Activated T-cell treated with anti-CD3 and anti-CD28 coated beads, Interleukin-2, amount 50 U/mL, for 72 hours (primary cell): ENCODE results near the gene SBF1. TPM values are rescaled to one million over a fixed set of nuclear protein-coding genes. Genes with fewer than 3 reads are reported as not detected.

Experiments
- ATAC-seq, 2 donors: fragments of 150-1000 bp; cut with Tn5 transposase; replicated peaks in 1 of 2; 2 replicates each; pipeline ENCODE4 v1.10.0; 2021; ENCODE audit warnings: moderate library complexity in 2 of 2, mild to moderate bottlenecking in 1 of 2
- DNase-seq, 2 donors: peaks; one replicate each; pipeline ENCODE4 v3.0.0; 2021 to 2022; ENCODE audit warnings: mixed read lengths in 1 of 2
- H3K27ac Mint-ChIP-seq: one replicate; pipeline ENCODE4 v1.8.0; 2022; ENCODE audit warnings: mild to moderate bottlenecking, moderate library complexity, mixed read lengths
- H3K27me3 Mint-ChIP-seq: one replicate; pipeline ENCODE4 v1.8.0; 2022; ENCODE audit warnings: low read depth, mixed read lengths
- H3K36me3 Mint-ChIP-seq, 2 donors: one replicate each; pipeline ENCODE4 v1.8.0; 2022; ENCODE audit warnings: mixed read lengths in 2 of 2, mild to moderate bottlenecking in 1 of 2; ENCODE audit not compliant: insufficient read depth in 2 of 2
- H3K4me1 Mint-ChIP-seq: one replicate; pipeline ENCODE4 v1.8.0; 2022; ENCODE audit warnings: low read depth, mixed read lengths
- H3K4me3 Mint-ChIP-seq, 2 donors: one replicate each; pipeline ENCODE4 v1.8.0; 2022; ENCODE audit warnings: mild to moderate bottlenecking in 2 of 2, mixed read lengths in 2 of 2, moderate library complexity in 2 of 2
- H3K9me3 Mint-ChIP-seq, 2 donors: one replicate each; pipeline ENCODE4 v1.8.0; 2022; ENCODE audit warnings: mixed read lengths in 2 of 2
- total RNA-seq, 2 donors: library from RNA; stranded (reverse); gene quantifications; one replicate each; pipeline ENCODE4 v1.2.3, GENCODE V29; 2022

SBF1 gene
- total RNA-seq, 2 donors from 2014 or later, result 108 to 114 TPM

GRCh38 chr22:50446708-50447575 lies 27.9 kb downstream of the SBF1 start:
- Mint-ChIP-seq H3K27ac (no peak overlapping the region), H3K27me3 (no peaks in the 10 kb centered on the region), H3K4me3 (no peak overlapping the region), H3K4me1 (peaks cover 10% of the 10 kb centered on the region), H3K36me3 (peaks cover 3 to 17% of the 10 kb centered on the region in 2 donors), H3K9me3 (no peaks in the 10 kb centered on the region)
- DNase-seq (no peak), ATAC-seq (no peak)

- DNase-seq (no peak), ATAC-seq (no peak)
- Mint-ChIP-seq H3K4me1 (peaks cover 10% of the 10 kb centered on the region), H3K27me3 (no peaks in the 10 kb centered on the region), H3K27ac (no peak overlapping the region), H3K4me3 (no peak overlapping the region), H3K9me3 (no peaks in the 10 kb centered on the region), H3K36me3 (peaks cover 3 to 15% of the 10 kb centered on the region in 2 donors)
Measured at GRCh38 chr22:50445880-50446707, 28.7 kb downstream of the SBF1 start.

DNA sequence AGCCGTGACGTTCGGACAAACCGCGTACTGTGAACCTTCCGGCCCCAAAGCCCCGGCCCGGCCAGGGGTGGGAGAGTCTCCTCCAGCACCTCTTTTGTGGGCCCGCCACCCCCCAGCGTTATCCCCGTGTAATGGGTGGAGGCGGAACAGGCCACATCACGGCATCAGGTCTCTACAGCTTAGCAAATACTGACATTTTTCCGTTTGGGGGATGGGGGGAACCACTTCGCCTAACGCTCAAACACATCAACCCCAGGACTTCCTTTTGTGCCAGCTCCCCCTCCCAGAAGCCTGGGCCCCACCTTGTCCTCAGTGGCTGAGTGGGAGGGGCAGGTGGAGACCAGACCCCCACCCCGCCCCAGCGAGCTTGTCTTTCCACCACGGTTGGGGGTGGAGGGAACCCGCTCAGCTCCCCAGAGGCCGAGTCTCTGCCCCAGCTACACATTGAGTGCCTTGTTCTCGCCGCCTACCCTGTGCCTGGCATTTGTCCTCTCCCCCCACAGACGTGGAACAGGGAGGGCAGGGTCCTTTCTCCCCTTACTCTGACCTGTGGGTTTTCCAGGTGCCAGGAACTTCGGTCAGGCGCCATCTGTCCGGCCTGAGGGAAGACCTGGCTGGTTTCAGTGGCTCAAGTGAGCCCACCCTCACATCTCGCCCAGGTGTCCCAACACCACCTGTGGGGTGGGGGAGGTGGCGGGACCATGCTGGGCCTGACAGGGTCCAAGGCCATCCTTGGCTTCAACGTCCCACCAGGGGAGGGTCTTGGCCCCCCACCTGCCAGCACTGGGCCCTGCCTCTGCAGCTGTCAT lies 29.6 kb downstream of the SBF1 start:
- H3K4me3 Mint-ChIP-seq, result no peak overlapping the region
- peaks cover 3 to 9% of the 10 kb centered on the region in 2 donors for H3K36me3 Mint-ChIP-seq
- ATAC-seq, result peak; percentile 23 to 25
- peaks cover 10% of the 10 kb centered on the region for H3K4me1 Mint-ChIP-seq
- DNase-seq, result peak in 1 of 2 donors; percentile 31
- peak overlapping the region; percentile 76 for H3K27ac Mint-ChIP-seq
- H3K9me3 Mint-ChIP-seq, result no peaks in the 10 kb centered on the region
- H3K27me3 Mint-ChIP-seq, result no peaks in the 10 kb centered on the region

- Mint-ChIP-seq H3K4me3 (no peak overlapping the region), H3K9me3 (no peaks in the 10 kb centered on the region), H3K4me1 (peaks cover 10% of the 10 kb centered on the region), H3K27me3 (no peaks in the 10 kb centered on the region), H3K36me3 (peaks cover 3 to 6% of the 10 kb centered on the region in 2 donors), H3K27ac (peak overlapping the region; percentile 76)
- DNase-seq, result no peak
- ATAC-seq, result no peak
Measured at GRCh38 chr22:50444663-50445062, 30.2 kb downstream of the SBF1 start.

GRCh38 chr22:50443801-50444625 lies 30.8 kb downstream of the SBF1 start:
- Mint-ChIP-seq H3K27ac (no peak overlapping the region), H3K9me3 (no peaks in the 10 kb centered on the region), H3K4me3 (no peak overlapping the region), H3K27me3 (no peaks in the 10 kb centered on the region), H3K4me1 (peaks cover 10% of the 10 kb centered on the region), H3K36me3 (peaks cover 3 to 4% of the 10 kb centered on the region in 2 donors)
- DNase-seq (no peak), ATAC-seq (no peak)

DNA sequence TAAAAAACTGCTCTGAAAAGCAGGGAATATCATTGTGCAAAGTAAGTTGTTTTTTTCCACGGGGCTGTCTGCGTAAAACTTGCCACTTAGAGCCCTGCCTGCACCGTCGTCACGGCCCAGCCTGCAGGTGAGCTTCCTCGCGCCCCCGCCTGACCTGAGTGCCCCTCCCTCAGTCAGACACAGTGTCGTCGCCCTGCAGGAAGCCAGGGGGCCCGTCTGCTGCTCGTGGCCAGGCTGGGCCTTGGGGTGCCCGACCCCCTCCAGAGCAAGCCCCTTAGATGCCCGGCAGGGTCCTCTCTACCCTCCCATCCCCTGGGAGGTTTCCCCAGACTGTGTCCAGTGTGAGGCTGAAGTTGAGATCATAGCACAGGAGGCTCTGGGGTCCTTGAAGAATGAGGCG lies 31.6 kb downstream of the SBF1 start:
- Mint-ChIP-seq H3K27ac (no peak overlapping the region), H3K36me3 (peaks cover 0 to 1% of the 10 kb centered on the region in 2 donors), H3K27me3 (no peaks in the 10 kb centered on the region), H3K4me3 (no peak overlapping the region), H3K9me3 (no peaks in the 10 kb centered on the region), H3K4me1 (peaks cover 10% of the 10 kb centered on the region)
- no peak for DNase-seq
- no peak for ATAC-seq

DNA sequence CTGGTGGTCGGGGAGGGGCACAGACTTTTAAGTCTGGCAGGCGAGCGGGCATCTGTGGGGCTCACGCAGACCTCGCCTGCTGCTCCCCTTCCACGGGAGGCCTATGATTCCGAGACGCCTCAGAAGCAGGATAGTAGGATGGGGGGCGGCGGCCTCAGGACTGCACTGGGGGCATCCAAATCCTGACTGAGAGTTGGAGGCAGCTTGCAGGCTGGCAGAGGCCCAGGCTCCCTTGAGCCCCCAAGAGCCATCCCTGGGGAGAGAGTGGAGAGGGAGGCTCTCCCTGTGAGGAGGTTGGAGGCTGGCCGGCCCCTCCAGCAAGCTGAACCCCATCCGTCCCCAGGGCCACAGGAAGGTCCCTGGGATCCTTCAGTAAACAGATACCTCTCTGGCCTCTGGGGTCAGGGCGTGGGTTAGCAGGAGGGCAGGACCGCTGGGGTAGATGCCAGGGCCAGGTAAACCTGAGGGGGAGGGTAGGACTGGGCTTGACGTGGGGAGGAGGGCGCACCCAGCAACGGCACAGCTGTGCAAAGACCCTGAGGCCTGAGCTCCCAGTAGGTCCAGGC lies 33.3 kb downstream of the SBF1 start:
- no peaks in the 10 kb centered on the region for H3K27me3 Mint-ChIP-seq
- no peaks in the 10 kb centered on the region for H3K36me3 Mint-ChIP-seq
- H3K9me3 Mint-ChIP-seq, result no peaks in the 10 kb centered on the region
- no peak overlapping the region for H3K27ac Mint-ChIP-seq
- peaks cover 10% of the 10 kb centered on the region for H3K4me1 Mint-ChIP-seq
- no peak for DNase-seq
- no peak for ATAC-seq
- H3K4me3 Mint-ChIP-seq, result no peak overlapping the region

DNA sequence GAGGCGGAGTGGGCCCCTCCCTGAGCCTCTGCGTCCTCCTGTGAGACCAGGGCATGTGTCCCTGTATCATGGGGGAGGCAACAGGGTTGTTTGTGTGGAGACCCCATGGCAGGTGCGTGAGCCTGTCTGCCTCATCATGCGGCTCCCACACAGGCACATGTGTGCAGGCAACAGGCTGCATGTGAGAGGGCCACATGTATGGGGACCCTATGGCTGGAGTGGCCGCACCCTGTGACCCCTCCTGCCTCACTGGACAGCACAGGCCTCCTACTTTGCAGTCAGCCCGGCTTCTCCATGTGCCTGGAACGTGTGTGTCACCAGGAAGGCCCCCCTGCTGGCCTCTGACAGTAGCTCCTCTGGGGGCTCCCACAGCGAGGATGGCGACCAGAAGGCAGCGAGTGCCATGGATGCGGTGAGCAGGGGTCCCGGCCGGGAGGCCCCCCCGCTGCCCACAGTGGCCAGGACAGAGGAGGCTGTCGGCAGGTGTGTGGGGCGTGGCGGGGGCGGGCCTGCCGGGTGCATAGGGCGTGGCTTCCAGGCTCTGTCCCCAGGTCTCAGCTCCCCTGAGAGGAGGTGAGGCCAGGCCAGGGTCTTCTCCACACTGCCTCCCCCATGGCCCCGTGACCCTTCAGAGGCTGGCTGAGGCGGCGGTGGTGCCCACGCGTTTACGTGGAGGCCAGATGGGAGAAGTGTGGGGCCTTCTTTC lies 34.1 kb downstream of the SBF1 start:
- ATAC-seq, result no peak
- Mint-ChIP-seq H3K36me3 (no peaks in the 10 kb centered on the region), H3K4me3 (no peak overlapping the region), H3K27me3 (no peaks in the 10 kb centered on the region), H3K4me1 (peaks cover 8% of the 10 kb centered on the region), H3K27ac (no peak overlapping the region), H3K9me3 (no peaks in the 10 kb centered on the region)
- no peak for DNase-seq

DNA sequence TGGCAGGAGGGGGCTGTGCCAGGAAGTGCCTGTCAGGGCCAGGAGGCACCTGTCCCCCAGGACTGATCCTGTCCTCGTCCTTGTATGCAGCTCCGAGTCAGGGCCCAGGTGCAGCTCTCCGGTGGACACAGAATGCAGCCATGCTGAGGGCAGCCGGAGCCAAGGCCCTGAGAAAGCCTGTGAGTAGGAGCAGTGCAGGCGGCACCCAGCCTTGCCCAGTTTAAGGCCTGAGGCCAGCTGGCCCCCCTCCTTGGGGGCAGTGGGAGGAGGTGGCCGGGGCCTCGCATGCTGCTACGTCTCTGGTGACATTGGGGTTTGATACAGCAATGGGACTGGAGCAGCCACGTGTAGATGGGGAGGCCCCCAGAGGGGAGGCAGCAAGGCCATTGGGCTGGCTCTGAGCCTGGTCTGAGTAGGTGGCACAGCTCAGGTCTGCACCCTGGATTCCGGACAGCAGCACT lies 34.9 kb downstream of the SBF1 start:
- Mint-ChIP-seq H3K27me3 (no peaks in the 10 kb centered on the region), H3K4me1 (peaks cover under 1% of the 10 kb centered on the region), H3K9me3 (no peaks in the 10 kb centered on the region), H3K36me3 (peaks cover 0 to 3% of the 10 kb centered on the region in 2 donors), H3K4me3 (no peak overlapping the region), H3K27ac (no peak overlapping the region)
- DNase-seq (no peak), ATAC-seq (no peak)

DNA sequence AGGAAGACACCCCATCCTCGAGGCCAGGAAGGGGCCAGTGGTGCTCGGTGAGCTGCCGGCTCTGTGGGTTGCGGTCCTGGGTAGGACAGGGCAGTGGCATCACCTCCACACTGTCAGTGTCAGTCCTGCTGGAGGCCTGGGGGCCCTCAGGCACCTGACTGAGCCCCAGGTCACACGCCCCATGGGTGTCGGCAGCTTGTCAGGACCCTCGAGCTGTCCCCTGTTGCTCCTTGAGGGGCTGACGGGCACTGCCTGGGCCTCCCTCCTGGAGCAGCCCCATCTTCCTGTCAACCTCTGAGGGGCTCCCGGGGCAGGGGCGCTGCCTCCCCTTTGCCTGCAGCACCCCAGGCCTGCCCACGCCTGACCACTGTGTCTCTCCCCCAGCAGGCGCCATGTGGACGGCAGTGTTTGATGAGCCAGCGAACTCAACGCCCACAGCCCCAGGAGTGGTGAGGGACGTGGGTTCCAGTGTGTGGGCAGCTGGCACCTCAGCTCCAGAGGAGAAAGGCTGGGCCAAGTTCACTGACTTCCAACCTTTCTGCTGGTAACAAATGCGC lies 35.4 kb downstream of the SBF1 start:
- no peak for ATAC-seq
- Mint-ChIP-seq H3K4me3 (no peak overlapping the region), H3K4me1 (no peaks in the 10 kb centered on the region), H3K36me3 (peaks cover 0 to 3% of the 10 kb centered on the region in 2 donors), H3K27me3 (no peaks in the 10 kb centered on the region), H3K27ac (no peak overlapping the region), H3K9me3 (no peaks in the 10 kb centered on the region)
- no peak for DNase-seq
